HG03103 (cell line): ENCODE results near the gene SPECC1L.

ENCODE experiments used
- ATAC-seq: cut with Tn5 transposase; IDR thresholded peaks from one replicate; pipeline ENCODE4 v1.9.1; 2021; ENCODE audit warnings: low read depth; ENCODE audit not compliant: unreplicated experiment

SPECC1L gene

DNA sequence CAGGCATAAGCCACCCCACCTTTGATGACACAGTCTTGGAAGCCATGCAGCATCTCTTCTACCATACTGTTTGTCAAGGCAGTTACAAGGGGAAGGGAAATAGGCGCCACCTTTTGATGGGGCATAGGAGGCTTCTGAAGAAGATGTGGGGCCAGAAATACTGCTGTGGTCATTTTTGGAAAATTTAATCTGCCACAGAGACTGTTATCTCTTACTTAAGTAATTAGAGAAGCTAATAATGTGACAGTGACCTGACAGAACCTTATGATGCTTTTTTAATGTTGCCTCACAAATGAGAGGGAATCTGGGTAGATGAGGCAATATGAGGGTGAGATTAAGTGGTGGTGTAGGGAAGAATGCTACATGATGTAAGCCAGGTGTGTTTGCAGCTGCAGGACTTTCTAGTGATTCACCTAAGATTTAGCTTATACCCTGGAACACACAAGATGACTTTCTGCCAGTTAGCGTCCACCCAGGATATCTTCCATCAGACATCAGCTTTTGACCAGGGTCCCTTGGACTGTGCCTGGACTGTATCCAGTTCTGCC is 122.5 kb downstream of the SPECC1L start:
- ATAC-seq: no peak

DNA sequence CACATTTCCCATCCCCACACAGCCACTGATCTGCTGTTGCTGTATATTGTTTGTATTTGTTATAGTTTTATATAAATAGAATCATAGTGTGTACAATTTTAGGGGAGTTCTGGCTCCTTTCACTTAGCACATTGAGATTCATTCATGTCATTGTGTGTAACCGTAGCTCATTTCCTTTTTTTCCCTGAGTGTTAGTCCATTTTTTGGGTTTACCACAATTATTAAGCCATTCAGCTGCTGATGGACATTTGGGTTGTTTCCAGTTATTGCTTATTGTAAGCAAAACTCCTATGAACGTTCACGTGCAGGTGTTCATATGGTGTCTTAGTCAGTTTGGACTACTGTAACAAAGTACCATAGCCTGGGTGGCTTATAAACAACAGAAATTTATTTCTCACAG is 123.2 kb downstream of the SPECC1L start:
- ATAC-seq: no peak

GRCh38 chr22:24394254-24394653 is 123.6 kb downstream of the SPECC1L start:
- ATAC-seq: no peak

- ATAC-seq: no peak
These were observed 127.8 kb downstream of the SPECC1L start for GRCh38 chr22:24398409-24398808.

- no peak for ATAC-seq
These were observed 129.5 kb downstream of the SPECC1L start for GRCh38 chr22:24400034-24400725.

- no peak for ATAC-seq
These were observed 130.3 kb downstream of the SPECC1L start for GRCh38 chr22:24400726-24401596.

GRCh38 chr22:24401931-24402367 is 131.3 kb downstream of the SPECC1L start:
- ATAC-seq: no peak

GRCh38 chr22:24402460-24403192 is 132.0 kb downstream of the SPECC1L start:
- ATAC-seq: no peak

- no peak for ATAC-seq
These were observed 132.7 kb downstream of the SPECC1L start for GRCh38 chr22:24403346-24403745.

GRCh38 chr22:24404561-24405275 is 134.1 kb downstream of the SPECC1L start:
- ATAC-seq: no peak

DNA sequence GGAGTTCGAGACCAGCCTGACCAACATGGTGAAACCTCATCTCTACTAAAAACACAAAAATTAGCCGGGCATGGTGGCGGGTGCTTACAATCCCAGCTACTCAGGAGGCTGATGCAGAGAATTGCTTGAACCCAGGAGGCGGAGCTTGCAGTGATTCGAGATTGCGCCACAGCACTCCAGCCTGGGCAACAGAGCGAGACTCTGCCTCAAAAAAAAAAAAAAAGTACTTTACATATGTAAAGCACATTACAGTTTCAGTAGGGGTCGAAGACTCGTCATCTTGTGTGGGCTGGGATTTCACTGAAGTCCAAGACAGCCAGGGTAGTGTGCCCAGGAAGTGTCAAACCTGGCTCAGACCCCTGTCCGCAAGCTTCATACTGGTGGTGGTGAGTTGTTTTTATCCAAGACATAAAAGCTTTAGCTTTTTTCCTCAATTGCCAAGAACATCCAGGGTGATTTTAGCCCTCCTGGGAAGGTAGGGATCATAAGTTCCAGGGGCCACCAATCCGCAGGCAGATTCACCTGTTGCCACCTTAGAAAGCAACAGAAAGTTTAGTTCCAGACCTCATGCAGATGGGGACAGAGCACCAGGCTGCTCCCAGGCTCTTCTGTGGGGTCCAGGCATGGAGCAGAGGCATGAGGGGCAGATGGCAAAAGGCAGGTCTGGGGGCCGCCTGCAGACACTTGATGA is 135.1 kb downstream of the SPECC1L start:
- no peak for ATAC-seq

- no peak for ATAC-seq
These were observed 136.0 kb downstream of the SPECC1L start for GRCh38 chr22:24406322-24407277.

DNA sequence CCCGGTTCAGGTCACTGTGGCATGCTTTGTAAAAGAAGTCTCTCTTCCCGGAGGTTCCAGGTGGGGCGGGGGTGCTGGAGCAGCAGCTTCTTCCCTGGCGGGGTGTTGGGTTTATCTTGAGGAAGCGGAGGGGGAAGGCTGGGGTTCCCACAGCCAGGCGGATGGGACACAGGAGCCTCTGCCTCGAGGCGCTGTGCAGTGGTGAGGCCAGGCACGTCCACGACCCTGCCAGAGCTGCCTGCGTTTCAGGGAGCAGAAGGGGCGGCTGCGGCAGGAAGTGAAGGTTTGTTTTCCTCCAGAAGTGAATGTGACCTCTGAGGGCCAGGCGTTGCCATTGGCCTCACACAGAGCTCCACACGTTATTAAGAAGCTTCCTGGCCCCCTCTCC is 136.6 kb downstream of the SPECC1L start:
- ATAC-seq: no peak

DNA sequence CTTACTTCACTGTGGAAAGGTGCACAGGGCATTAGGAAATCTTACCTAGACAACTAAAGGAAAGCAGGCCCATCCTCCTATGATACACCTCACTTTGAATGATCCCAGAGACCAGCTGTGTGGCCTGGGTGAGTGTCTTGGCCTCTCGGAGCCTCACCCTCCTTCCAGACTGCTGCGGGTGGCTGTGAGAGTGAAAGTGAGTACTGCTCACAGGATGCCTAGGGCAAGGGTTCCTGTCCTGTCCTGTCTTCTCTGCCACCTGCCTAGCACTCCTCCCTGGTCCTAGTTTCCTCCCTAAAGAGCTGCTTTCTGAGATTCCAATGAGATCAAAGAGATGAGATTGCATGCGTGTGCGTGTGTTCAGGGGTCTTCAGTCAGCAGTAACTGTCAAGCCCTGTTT is 137.3 kb downstream of the SPECC1L start:
- no peak for ATAC-seq

GRCh38 chr22:24408630-24409029 is 138.0 kb downstream of the SPECC1L start:
- no peak for ATAC-seq

DNA sequence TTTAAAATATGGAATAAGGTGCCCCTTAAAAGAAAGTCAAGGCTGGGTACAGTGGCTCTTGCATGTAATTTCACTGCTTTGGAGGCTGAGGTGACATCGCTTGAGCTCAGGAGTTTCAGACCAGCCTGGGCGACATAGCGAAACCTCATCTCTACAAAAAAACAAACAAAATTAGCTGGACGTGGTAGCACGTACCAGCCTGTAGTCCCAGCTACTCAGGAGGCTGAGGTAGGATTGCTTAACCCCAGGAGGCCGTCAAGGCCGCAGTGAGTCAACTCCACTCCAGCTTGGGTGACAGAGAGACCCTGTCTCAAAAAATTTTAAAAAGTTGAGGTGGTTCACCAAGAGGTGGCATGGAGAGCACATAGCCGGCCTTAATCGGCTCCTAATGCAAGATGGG is 139.1 kb downstream of the SPECC1L start:
- no peak for ATAC-seq

DNA sequence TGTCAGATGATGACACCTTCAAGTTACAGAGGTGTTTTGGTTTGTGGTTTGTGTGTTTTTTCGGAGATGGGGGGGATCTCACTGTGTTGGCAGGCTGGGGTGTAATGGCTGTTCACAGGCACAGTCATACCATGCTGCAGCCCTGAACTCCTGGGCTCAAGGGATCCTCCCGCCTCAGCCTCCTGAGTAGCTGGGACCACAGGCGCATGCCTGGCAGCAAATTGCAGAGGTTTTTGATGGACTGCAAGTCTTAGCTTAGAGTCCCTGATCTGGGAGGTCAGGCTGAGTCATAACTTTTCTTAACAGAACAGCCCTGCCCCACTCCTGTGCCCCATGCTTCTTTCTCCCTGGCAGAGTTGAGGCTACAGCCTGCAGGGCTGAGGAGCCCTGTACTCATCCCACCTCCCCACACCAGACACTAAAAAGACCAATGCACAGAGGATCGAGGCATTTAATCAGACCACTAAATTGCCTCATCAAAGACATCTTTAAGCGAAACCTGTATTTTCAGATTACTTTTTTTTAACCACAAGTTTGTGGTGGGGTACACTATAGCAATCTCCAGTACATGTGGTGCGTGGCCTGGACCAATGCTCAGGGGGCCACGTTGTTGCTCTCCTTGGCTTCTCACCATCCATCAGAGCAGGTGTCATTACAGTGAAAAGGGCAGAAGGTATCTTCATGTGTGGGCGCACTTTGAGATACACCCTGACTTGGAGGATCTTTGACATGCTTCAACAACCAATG is 139.7 kb downstream of the SPECC1L start:
- ATAC-seq: no peak
